NOMO-1 treated with DMSO at 0.1 percent for 48 hours (cell line): ENCODE data around the gene MAOA.
"Not testable (repeated sequence)": the region's sequence is repeated elsewhere in the genome, so short reads cannot be mapped to it uniquely, and the experiment has no call there.

Experiments
- DNase-seq: peaks from one replicate; lab custom pipeline; 2025; ENCODE audit not compliant: unreplicated experiment; lab: John Stamatoyannopoulos, UW

Gene MAOA

DNA sequence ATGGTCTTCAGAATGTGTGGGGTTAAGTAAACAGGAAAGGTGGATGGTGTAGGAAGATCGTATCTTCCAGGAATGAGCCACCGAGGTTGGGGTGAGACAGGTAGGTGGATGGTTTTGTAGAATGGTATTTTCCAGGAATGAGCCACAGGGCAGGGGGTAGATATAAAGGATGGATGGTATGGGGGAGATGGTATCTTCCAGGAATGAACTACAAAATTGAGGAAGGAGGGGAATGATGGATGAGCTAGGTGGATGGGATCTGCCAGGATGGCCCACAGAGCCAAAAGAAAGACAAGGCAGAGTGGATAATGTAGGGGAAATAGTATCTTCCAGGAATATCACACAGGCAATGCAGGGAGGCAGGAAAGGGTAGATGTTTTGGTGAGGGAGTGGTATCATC is 60.0 kb downstream of the MAOA start:
- DNase-seq: no peak

DNA sequence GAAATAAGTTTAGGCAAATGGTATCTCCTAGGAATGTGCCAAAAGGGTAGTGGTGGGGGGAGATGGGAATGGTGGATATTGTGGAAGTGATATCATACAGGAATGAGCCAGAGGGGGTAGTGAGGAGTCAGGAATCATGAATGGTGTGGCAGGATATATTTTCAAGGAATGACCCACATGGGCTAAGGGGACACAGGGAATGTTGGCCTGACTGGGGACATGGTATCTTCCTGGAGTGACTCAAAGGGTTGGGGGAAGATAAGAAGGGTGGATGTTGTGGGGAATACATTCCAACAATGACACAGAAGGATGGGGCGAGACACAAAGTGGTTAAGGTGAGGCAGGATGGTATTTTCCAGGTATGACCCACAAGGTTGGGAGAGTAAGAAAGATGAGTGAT is 60.6 kb downstream of the MAOA start:
- DNase-seq: no peak

DNA sequence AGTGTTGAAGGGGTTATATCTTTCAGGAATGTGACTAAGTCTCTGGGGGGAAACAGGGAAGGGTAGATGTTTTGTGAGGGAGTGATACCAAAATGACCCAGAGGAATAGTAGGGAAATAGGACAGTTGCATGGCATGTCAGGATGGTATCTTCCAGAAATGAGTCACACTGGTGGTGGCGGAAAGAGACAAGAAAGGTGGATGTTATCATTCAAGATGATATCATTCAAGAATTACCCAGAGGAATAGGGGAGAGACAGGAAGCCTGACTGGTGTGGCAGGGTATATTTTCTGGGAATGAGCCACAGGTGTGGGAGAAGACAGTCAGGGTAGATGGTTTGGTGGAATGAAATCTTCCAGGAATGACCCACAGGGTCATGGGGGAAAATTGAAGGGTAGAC is 61.1 kb downstream of the MAOA start:
- DNase-seq: no peak

DNA sequence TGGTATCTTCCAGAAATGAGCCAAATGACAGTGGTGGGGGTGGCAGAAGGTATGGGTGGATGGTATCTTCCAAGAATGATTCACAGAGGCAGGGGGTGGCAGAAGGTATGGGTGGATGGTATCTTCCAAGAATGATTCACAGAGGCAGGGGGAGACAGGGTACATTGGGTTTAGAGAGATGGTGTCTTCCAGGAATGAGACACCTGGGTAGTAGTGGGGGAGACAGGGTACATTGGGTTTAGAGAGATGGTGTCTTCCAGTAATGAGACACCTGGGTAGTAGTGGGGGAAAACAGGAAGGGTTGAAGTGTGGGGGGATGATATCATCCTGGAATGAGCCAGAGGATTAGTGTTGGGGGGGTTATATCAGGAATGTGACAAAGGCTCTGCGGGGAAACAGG is 62.0 kb downstream of the MAOA start:
- no peak for DNase-seq

DNA sequence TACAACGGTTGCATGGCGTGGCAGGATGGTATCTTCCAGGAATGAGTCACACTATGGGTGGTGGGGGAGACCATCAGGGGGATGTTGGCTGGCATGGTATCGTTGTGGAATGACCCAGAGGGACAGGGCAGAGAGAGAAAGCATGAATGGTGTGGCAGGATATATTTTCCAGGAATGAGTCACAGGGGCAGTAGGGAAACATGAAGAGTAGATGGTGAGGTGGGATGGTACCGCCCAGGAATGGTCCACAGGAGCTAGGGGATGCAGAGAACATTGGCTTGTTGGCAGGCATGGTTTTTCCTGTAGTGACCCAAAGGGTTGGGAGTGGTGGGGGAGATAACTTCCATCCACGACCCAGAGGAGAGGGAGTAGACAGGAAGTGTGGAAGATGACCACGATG is 62.4 kb downstream of the MAOA start:
- DNase-seq: no peak

DNA sequence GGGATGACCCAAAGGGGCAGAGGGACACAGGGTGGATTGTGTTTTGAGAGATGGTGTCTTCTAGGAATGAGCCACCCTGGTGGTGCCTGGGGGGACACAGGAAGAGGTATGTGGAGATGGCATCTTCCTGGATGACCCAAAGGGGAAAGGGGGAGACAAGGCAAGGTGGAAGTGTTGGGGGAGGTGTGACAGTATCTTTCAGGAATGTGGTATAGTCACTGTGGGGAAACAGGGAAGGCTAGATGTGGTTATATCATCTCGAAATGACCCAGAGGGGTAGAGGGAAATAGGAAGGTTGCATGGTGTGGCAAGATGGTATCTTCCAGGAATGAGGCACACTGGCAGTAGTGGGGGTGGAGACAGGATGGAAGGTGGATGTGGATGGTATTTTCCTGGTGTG is 62.9 kb downstream of the MAOA start:
- no peak for DNase-seq

DNA sequence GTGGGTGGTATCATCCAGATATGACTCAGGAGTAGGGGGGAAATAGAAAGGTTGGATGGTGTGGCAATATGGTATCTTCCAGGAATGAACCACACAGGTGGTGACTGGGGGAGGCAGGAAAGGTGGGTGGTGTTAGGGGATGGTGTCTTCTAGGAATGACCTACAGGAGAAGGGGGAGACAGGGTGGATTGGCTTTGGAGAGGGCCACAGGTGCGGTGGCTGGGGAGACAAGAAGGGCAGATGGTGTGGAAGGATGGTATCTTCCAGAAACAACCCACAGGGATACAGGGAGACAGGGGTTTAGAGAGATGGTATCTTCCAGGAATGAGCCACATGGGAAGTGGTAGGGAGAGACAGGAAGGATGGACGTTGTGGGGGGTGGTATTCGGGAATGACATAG is 64.0 kb downstream of the MAOA start:
- DNase-seq: no peak

DNA sequence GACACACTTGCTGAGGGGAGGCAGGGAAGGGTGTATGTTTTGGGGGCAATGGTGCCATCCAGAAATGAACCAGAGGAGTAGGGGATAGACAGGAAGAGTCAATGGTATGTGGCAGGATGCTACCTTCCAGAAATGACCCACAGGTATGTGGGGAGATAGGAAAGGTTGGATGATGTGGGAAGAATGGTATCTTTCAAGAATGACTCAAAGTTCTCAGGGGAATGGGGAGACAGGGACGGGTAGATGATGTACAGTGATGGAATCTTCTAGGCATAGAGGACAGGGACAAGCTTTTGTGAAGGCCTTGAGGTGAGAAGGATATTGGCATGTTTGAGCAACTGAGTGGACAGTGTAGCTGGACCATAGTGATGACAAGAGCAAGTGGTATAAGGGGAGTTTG is 64.9 kb downstream of the MAOA start:
- DNase-seq: no peak

DNA sequence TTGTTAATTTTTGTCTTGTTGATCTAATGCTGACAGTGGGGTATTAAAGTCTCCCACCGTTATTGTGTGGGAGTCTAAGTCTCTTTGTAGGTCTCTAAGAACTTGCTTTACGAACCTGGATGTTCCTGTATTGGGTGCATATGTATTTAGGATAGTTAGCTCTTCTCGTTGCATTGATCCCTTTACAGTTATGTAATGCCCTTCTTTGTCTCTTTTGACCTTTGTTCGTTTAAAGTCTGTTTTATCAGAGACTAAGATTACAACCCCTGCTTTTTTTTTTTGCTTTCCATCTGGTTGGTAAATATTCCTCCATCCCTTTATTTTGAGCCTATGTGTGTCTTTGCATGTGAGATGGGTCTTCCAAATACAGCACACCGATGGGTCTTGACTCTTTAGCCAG is 69.1 kb downstream of the MAOA start:
- not testable (repeated sequence) for DNase-seq

DNA sequence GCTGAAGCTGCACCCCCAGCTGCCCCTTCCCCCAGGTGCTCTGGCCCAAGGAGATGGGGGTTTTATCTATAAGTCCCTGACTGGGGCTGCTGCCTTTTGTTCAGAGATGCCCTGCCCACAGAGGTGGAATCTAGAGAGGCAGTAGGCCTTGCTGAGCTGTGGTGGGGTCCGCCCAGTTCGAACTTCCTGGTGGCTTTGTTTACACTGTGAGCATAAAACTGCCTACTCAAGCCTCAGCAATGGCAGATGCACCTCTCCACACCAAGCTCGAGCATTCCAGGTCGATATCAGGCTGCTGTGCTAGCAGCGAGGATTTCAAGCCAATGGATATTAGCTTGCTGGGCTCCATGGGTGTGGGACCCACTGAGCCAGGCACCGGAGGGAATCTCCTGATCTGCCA is 71.2 kb downstream of the MAOA start:
- DNase-seq: not testable (repeated sequence)

DNA sequence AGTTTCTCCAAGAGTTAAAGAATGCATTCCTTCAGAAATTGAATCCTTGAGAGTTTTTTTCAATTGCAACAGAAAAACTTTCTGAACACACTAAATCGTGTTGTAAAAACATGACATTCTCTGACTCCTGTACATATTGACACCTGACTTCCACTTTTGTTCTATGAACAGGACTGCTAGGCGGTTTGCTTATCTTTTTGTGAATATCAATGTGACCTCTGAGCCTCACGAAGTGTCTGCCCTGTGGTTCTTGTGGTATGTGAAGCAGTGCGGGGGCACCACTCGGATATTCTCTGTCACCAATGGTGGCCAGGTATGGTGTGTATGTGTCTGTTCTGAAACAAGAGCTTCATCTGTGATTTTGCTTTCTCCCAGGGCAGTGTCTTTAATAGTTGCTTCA is 71.9 kb downstream of the MAOA start:
- no peak for DNase-seq

DNA sequence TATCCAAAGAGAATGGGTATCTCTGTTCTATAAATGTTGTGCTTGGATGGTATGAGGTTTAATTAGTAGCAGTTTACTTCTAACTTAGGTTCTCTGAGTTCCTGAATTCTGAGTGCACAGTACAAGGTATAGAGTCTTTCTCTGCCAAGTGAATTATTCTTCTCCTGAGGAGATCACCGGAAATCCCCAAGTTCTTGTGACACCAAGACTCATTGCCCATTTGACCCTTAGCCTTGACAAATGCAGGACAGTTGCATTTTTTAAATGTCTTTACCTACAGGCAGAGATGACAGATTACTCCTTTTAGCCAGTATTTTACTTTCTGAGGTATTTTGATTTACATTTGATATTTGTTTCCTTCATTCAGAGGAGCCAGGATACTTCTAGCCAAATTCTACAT is 72.9 kb downstream of the MAOA start:
- no peak for DNase-seq

DNA sequence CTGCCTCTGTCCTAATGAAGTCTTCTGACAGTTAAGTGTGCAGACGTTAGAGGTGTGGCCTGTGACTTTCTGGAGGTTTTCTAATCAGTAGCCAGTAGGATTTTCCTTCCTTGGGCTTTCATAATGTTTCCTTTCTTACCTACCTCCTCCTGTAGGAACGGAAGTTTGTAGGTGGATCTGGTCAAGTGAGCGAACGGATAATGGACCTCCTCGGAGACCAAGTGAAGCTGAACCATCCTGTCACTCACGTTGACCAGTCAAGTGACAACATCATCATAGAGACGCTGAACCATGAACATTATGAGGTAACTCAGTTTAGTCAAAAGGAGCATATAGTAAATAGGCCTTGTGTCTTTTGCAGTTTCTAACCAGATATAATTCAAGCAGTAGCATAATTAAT is 75.0 kb downstream of the MAOA start:
- no peak for DNase-seq

DNA sequence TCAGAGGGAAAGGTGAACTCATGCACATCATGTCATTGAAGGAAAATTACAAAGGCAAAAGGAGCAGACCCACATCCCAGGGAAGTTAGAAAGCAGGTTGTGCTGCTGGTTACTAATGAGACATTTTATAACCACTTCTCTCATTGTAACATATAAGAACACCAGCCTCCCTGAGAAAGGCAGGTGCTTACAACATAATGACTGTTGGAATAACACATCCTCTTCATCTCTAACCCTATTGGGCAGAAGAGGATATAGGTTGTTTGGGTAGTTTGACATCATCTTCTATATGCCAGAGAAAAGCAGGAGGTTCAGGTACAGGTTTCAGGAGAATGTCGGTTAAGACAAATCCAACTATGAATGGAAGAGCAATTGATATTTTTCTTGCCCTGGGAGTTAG is 77.6 kb downstream of the MAOA start:
- no peak for DNase-seq

DNA sequence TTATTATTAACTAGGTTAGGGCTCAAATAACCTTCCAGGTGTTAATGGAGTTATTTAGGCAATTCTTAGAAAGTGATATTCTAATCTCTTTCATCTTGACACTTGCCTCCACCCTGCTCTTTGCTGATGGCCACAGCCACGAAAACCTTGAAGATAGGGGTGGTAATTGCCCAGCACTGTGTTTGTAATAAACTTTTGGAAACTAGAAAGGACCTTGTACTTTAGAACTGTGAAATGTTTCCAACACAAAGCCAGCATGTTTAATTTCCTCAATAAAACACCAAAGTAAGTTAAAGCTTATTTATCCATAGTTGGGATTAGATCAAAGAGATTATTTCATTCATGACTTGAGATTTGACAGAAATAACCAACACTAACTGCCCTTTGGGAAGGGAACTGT is 78.3 kb downstream of the MAOA start:
- no peak for DNase-seq

DNA sequence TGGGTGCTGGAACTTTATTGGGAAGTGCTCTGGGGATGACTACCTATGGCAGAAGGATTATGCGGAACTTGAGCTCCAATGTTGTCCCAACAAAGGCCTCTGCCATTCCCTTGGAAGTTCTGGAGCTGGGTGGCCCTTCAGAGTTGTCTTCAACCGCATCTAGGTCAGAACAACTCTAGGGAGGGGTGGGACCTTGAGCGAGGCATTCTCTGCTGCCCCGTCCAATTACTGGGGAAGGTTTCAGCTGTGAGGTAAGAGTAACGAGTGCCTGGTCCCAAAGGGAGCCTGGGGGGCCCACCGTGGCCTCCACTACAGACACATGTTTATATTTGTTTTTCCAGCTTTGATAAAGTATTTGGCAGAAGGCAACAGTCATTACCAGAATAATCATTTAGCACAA is 79.4 kb downstream of the MAOA start:
- DNase-seq: no peak

DNA sequence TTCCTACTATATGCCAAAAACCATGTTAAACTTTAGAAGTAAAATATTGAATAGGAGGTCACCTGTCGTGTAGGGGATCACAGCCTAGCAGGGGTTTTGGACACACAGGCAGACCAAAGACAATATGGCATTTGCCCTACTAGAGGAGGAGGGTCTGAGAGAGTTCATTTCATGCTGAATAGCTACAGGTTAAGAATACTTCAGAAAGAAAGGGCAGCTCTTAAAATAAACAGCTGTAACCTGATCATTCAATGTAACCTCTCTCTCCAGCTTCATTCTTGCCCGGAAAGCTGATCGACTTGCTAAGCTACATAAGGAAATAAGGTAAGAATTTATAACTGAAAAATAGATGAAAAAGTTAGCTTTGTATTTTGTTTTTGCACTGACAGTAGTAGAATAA is 79.9 kb downstream of the MAOA start:
- DNase-seq: no peak

DNA sequence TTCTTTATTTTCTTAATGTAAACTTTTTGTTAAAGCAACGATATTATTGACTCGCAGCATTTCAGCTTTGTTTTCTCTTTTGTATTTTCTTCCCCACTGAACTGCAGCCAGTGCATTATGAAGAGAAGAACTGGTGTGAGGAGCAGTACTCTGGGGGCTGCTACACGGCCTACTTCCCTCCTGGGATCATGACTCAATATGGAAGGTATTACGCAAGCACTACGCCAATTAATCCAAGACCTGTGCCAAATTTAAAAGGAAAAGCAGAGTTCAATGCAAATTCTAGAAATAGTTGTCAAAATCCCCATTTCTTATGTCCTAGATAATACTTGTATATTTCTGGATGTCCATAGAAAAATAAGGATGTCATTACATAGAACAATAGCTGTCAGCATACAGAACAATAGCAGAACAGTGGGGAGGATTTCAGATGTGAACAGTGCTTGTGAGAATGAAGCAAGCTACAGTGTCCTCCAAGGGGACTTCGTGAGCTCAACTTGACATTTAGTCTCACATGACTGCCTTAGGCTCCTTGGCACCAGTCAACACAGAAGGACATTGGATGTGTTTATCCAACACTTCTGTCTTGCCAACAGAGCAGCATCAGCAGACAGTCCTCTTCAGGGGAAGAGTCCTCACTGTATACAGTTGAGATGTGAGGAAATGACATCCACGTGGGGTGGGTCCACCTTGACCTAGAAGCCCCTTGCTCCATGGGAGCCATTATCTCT is 85.9 kb downstream of the MAOA start:
- no peak for DNase-seq

DNA sequence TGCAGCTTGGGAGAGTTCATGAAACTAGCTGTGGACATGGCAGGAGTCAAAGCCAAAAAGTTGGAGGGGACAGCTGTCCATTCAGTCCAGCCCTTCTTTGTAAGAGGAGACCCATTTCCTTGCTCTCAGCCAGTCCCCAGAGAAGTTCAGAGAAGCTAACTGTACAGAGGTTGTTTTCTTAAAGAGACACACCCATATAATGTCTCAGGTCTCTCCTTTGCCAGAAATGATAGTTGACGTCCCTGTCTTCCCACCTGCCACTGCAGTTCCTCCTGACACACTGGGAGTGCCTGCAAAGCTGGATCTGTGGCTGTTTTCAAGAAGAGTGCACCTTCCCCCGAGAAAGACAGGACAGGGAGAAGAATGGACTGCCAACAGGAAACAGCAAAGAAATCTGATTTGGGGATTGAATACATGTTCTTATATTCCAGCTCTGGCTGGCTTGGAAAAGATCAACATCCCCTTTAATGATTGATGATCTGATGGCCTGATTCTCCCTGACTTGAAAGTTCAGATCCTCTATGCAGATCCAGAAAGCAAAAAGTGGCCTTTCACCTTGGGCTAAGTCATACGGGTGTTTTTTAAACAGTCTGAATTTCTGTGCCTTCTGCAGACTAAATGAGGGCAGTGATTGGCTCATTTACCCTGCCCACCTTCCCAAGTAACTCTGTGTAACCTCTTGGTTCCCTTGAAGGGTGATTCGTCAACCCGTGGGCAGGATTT is 87.2 kb downstream of the MAOA start:
- no peak for DNase-seq

DNA sequence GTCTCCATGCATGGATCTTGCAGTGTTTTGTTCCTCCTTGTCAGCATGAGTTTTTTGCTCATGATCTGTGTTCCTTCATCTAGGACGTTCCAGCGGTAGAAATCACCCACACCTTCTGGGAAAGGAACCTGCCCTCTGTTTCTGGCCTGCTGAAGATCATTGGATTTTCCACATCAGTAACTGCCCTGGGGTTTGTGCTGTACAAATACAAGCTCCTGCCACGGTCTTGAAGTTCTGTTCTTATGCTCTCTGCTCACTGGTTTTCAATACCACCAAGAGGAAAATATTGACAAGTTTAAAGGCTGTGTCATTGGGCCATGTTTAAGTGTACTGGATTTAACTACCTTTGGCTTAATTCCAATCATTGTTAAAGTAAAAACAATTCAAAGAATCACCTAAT is 88.2 kb downstream of the MAOA start:
- DNase-seq: no peak

DNA sequence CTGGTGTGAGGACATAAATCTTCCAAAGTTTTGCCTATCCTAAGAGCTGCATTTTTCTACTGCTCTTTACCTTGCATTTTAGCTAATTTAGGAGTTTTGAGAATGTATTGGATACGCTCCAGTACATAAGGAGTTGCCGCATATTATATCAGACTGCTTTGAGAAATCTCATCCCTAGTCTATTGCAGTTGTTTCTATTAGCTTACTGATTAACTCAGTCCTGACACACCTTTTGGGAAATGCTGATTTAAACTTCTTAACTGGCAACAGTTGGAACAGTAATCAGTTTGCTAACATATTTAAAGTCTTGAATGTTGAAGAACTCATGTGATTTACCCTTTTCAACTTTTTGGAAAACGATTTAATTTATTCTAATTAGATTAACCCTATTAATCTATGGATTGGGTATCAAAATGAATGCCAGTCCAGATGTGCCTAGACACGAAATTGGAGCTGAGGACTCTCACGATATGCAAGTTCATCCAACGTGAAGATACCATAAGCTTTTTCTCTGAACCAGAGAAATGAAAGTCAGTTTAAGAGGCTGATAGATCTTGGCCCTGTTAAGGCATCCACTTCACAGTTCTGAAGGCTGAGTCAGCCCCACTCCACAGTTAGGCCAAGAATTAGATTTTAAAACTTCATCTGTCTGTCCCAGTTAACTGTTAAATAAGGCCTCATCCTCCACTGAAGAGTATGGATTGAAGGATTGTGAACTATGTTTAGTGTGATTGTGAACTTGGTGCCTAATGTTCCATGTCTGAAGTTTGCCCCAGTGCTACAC is 90.0 kb downstream of the MAOA start:
- no peak for DNase-seq

DNA sequence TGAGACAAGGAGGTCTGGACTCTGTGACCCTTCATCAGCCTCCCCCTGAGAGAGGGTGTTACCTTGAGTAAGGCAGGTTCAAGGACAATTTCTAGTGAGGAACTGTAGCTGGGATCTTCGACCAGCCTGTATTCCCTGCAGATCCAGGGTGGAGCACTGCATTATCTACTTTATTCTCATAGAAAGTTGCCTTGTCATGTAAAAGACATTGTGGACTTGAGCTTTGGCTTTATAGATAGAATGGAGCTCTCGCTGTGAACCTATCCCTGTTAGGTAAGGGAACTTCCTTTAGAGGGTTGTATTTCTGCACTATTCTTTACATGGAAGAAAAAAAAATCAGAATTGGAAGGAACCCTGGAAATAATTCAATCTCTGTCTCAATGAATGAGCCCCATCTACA is 91.4 kb downstream of the MAOA start:
- no peak for DNase-seq
